ENCODE data around the gene GRP.

- TF ChIP-seq CTCF (IDR thresholded peaks at IDR 0.05; ENCODE audit: low read depth, low read length, missing input control), result no peak
- no peak for TF ChIP-seq MAX (IDR thresholded peaks at IDR 0.05)
- no peak for TF ChIP-seq RAD21 (IDR thresholded peaks at IDR 0.05)
- TF ChIP-seq SP1 (IDR thresholded peaks at IDR 0.05), result no peak
- no peak for TF ChIP-seq JUND (IDR thresholded peaks at IDR 0.05)
- no peak for TF ChIP-seq REST (IDR thresholded peaks at IDR 0.05)
- TF ChIP-seq YY1 (IDR thresholded peaks at IDR 0.05), result no peak
- no peak for TF ChIP-seq ZBTB33 (IDR thresholded peaks at IDR 0.05)
- no peak for TF ChIP-seq NR2F2 (IDR thresholded peaks at IDR 0.05)
- TF ChIP-seq ATF3 (IDR thresholded peaks at IDR 0.05), result no peak
- TF ChIP-seq TAF1 (conservative IDR thresholded peaks at IDR 0.05), result no peak
- no peak for TF ChIP-seq GABPA (IDR thresholded peaks at IDR 0.05 in 1 of 2, conservative IDR thresholded peaks at IDR 0.05 in 1 of 2)
- TF ChIP-seq EGR1 (IDR thresholded peaks at IDR 0.05; ENCODE audit: low read depth in 2 of 2), result no peak
These were observed 49.7 kb downstream of the GRP start for GRCh38 chr18:59269563-59270119.
